H1 (cell line): Measurements from ENCODE around the gene CISTR. TPM values are rescaled to one million over a fixed set of nuclear protein-coding genes. Genes with fewer than 3 reads are reported as not detected.
"Not testable (repeated sequence)": the region's sequence is repeated elsewhere in the genome, so short reads cannot be mapped to it uniquely, and the experiment has no call there.

ENCODE experiments used
- CTCF ChIA-PET: fragments of 300-600 bp; sonication (Branson Sonifier 250); formaldehyde crosslinking; loops from one replicate; lab custom pipeline; 2021; ENCODE audit not compliant: partially characterized antibody; lab: Charles Lee
- POLR2A ChIA-PET: fragments of 300-600 bp; sonication (Branson Sonifier 250); formaldehyde crosslinking; loops from one replicate; lab custom pipeline; 2021; ENCODE audit warnings: inconsistent platforms; ENCODE audit not compliant: partially characterized antibody; lab: Charles Lee
- DNase-seq, 2 experiments: peaks; one replicate each; pipeline versions ENCODE4 v3.0.0 to v3.0.0-alpha.2; 2010 to 2022; ENCODE audit warnings: low spot score in 2 of 2, low read depth in 1 of 2, mixed read lengths in 1 of 2
- FAIRE-seq: peaks from 2 replicates; lab custom pipeline; 2011; peaks lifted over from hg19 to GRCh38; lab: Jason Lieb, UNC
- H2AFZ ChIP-seq: 2 replicates; pipeline ENCODE4 v1.8.1; 2012; ENCODE audit warnings: low read length, inconsistent platforms
- H2AK5ac ChIP-seq: 2 replicates; pipeline ENCODE4 v1.6.1; 2013; ENCODE audit warnings: low read depth, low read length
- H2BK120ac ChIP-seq: replicated peaks from 2 replicates; pipeline ENCODE3; 2013; ENCODE audit warnings: low read depth, low read length, inconsistent platforms
- H2BK12ac ChIP-seq: 2 replicates; pipeline ENCODE4 v1.6.1; 2013; ENCODE audit warnings: low read depth, low read length
- H2BK15ac ChIP-seq: 2 replicates; pipeline ENCODE4 v1.6.1; 2013; ENCODE audit warnings: low read length
- H2BK20ac ChIP-seq: 2 replicates; pipeline ENCODE4 v1.6.1; 2013; ENCODE audit warnings: low read length
- H2BK5ac ChIP-seq: 2 replicates; pipeline ENCODE4 v1.6.1; 2013; ENCODE audit warnings: low read depth, low read length
- H3K14ac ChIP-seq: 2 replicates; pipeline ENCODE4 v1.6.1; 2013; ENCODE audit warnings: inconsistent platforms; ENCODE audit not compliant: insufficient read length
- H3K18ac ChIP-seq: 2 replicates; pipeline ENCODE4 v1.6.1; 2013; ENCODE audit warnings: low read length; ENCODE audit errors: extremely low read depth
- H3K23ac ChIP-seq: 2 replicates; pipeline ENCODE4 v1.6.1; 2013; ENCODE audit warnings: inconsistent platforms; ENCODE audit not compliant: insufficient read length
- H3K23me2 ChIP-seq: 2 replicates; pipeline ENCODE4 v1.6.1; 2013; ENCODE audit warnings: low read depth, low read length
- H3K27ac ChIP-seq: 2 replicates; pipeline ENCODE4 v1.6.1; 2011; ENCODE audit warnings: low read depth, low read length, inconsistent platforms
- H3K27me3 ChIP-seq, 4 experiments: replicated peaks in 1 of 4; 1 replicate in 1 of 4; 2 replicates in 3 of 4; pipeline versions ENCODE4 v1.6.1 to v1.8.1; 2011 to 2013; ENCODE audit warnings: low read length in 3 of 4, mild to moderate bottlenecking in 3 of 4, inconsistent platforms in 2 of 4, mixed read lengths in 2 of 4, moderate library complexity in 1 of 4; ENCODE audit not compliant: control insufficient read depth in 3 of 4, insufficient read depth in 3 of 4; ENCODE audit errors: extremely low read depth in 1 of 4
- H3K36me3 ChIP-seq, 4 experiments: 2 replicates each; pipeline versions ENCODE4 v1.6.1 to v1.8.1; 2011 to 2013; ENCODE audit warnings: mild to moderate bottlenecking in 4 of 4, low read length in 3 of 4, moderate library complexity in 2 of 4, control low read depth in 1 of 4, inconsistent platforms in 1 of 4; ENCODE audit not compliant: insufficient read depth in 4 of 4, control insufficient read depth in 2 of 4
- H3K4ac ChIP-seq: replicated peaks from 2 replicates; pipeline ENCODE3; 2013; ENCODE audit warnings: low read length, low read depth, mixed read lengths, inconsistent platforms; ENCODE audit not compliant: insufficient read length
- H3K4me1 ChIP-seq, 4 experiments: replicated peaks in 1 of 4; 1 replicate in 1 of 4; 2 replicates in 3 of 4; pipeline versions ENCODE4 v1.6.1 to v1.8.1; 2011 to 2013; ENCODE audit warnings: low read length in 3 of 4, inconsistent platforms in 2 of 4, mixed read lengths in 1 of 4; ENCODE audit not compliant: insufficient read depth in 4 of 4, control insufficient read depth in 3 of 4
- H3K4me2 ChIP-seq, 2 experiments: 2 replicates each; pipeline versions ENCODE4 v1.6.1 to v1.8.1; 2011 to 2013; ENCODE audit warnings: low read depth in 2 of 2, low read length in 2 of 2, control low read depth in 1 of 2, inconsistent platforms in 1 of 2, mild to moderate bottlenecking in 1 of 2; ENCODE audit not compliant: insufficient read depth in 1 of 2
- H3K4me3 ChIP-seq, 4 experiments: fragments of 200-600, 300-600 bp in 1 of 4; sonication (generic), shearing (Covaris generic), sonication (Bioruptor Twin) in 1 of 4; 2 replicates each; pipeline versions ENCODE4 v1.5.1 to v1.8.1; 2011 to 2016; ENCODE audit warnings: low read length in 4 of 4, low read depth in 3 of 4, control low read depth in 2 of 4, inconsistent platforms in 2 of 4, mild to moderate bottlenecking in 2 of 4, mixed read lengths in 1 of 4, moderate library complexity in 1 of 4; ENCODE audit not compliant: insufficient read depth in 2 of 4; ENCODE audit errors: extremely low read depth in 1 of 4
- H3K56ac ChIP-seq: replicated peaks from 2 replicates; pipeline ENCODE3; 2013; ENCODE audit warnings: low read depth, mild to moderate bottlenecking, mixed read lengths, low read length, inconsistent platforms; ENCODE audit not compliant: insufficient read length
- H3K79me1 ChIP-seq: 2 replicates; pipeline ENCODE4 v1.6.1; 2013; ENCODE audit warnings: low read depth, low read length, control low read depth
- H3K79me2 ChIP-seq, 2 experiments: 2 replicates each; pipeline versions ENCODE4 v1.6.1 to v1.8.1; 2012 to 2013; ENCODE audit warnings: low read length in 2 of 2, mild to moderate bottlenecking in 2 of 2, inconsistent platforms in 1 of 2; ENCODE audit not compliant: insufficient read depth in 2 of 2, control insufficient read depth in 1 of 2
- H3K9ac ChIP-seq, 4 experiments: replicated peaks in 1 of 4; 1 replicate in 1 of 4; 2 replicates in 3 of 4; pipeline versions ENCODE4 v1.6.1 to v1.8.1; 2011 to 2013; ENCODE audit warnings: low read depth in 3 of 4, low read length in 3 of 4, control low read depth in 2 of 4, mild to moderate bottlenecking in 2 of 4, moderate library complexity in 2 of 4, inconsistent platforms in 1 of 4; ENCODE audit errors: extremely low read depth in 1 of 4
- H3K9me3 ChIP-seq, 2 experiments: 2 replicates each; pipeline versions ENCODE4 v1.6.1 to v1.8.1; 2012 to 2013; ENCODE audit warnings: mild to moderate bottlenecking in 2 of 2, moderate library complexity in 2 of 2, control low read depth in 1 of 2, inconsistent platforms in 1 of 2, low read depth in 1 of 2, low read length in 1 of 2, mixed read lengths in 1 of 2; ENCODE audit not compliant: insufficient read depth in 2 of 2
- H4K20me1 ChIP-seq, 2 experiments: replicated peaks in 1 of 2; 2 replicates each; pipeline versions ENCODE3 to v1.8.1; 2011 to 2013; ENCODE audit warnings: inconsistent platforms in 2 of 2, low read length in 2 of 2, mild to moderate bottlenecking in 1 of 2; ENCODE audit not compliant: insufficient read depth in 2 of 2, control insufficient read depth in 1 of 2
- H4K5ac ChIP-seq: 2 replicates; pipeline ENCODE4 v1.6.1; 2013; ENCODE audit warnings: low read length, low read depth, mixed read lengths, inconsistent platforms; ENCODE audit not compliant: insufficient read length
- H4K8ac ChIP-seq: 2 replicates; pipeline ENCODE4 v1.8.0; 2013; ENCODE audit warnings: mild to moderate bottlenecking, moderate library complexity, low read length, inconsistent platforms; ENCODE audit not compliant: insufficient read depth; ENCODE audit errors: extremely low read depth
- H4K91ac ChIP-seq: replicated peaks from 2 replicates; pipeline ENCODE3; 2013; ENCODE audit warnings: low read length, mixed read lengths, inconsistent platforms; ENCODE audit not compliant: insufficient read length
- CBX8 ChIP-seq: fragments of 300-800, 300-1000 bp; sonication (generic); IDR thresholded peaks from 2 replicates; pipeline ENCODE4 v1.7.1; 2016; ENCODE audit warnings: low read depth, low read length, borderline replicate concordance
- JUN ChIP-seq: IDR thresholded peaks from 2 replicates; pipeline ENCODE4 v1.6.1; 2011; ENCODE audit warnings: low read depth, mild to moderate bottlenecking, improper control_type of control experiment, low read length
- POLR2A ChIP-seq, 2 experiments: IDR thresholded peaks; 1 replicate in 1 of 2; 2 replicates in 1 of 2; pipeline ENCODE4 v1.6.1; 2011; ENCODE audit warnings: low read depth in 2 of 2, low read length in 2 of 2, mild to moderate bottlenecking in 2 of 2; ENCODE audit errors: control extremely low read depth in 1 of 2
- SIN3A ChIP-seq, 2 experiments: IDR thresholded peaks in 1 of 2; conservative IDR thresholded peaks in 1 of 2; 2 replicates each; pipeline ENCODE4 v1.6.1; 2011 to 2012; ENCODE audit warnings: low read length in 2 of 2, improper control_type of control experiment in 1 of 2, low read depth in 1 of 2, mild to moderate bottlenecking in 1 of 2
- WGBS, 2 experiments: shearing (Covaris generic) in 1 of 2; methylation state at CpG; one replicate each; pipeline versions ENCODE4 v1.1.6 to v1.1.7; 2013 to 2015; ENCODE audit warnings: low lambda C conversion rate in 2 of 2, mixed read lengths in 2 of 2, inconsistent platforms in 1 of 2, low coverage in 1 of 2, missing lambda C conversion rate in 1 of 2; ENCODE audit not compliant: insufficient replicate concordance in 2 of 2, insufficient coverage in 1 of 2, insufficient read length in 1 of 2; ENCODE audit errors: extremely low coverage in 1 of 2, missing lambda C conversion rate in 1 of 2; 5-methylcytosine and 5-hydroxymethylcytosine counted together
- polyA plus RNA-seq, 7 experiments: library from polyadenylated mRNA; depleted of rRNA in 3 of 7; stranded (reverse) in 5 of 7; unstranded in 2 of 7; fragments of >200 nt in 5 of 7; fragments of 200-250 nt in 2 of 7; gene quantifications; 1 replicate in 5 of 7; 2 replicates in 1 of 7; 4 replicates in 1 of 7; pipeline versions ENCODE4 v1.2.1 to v1.2.3, GENCODE V29; 2011 to 2013; ENCODE audit warnings: missing spikeins in 2 of 7, mixed read lengths in 2 of 7
- total RNA-seq: library from RNA; stranded (reverse); fragmentation: NEBNext Ultra II Directional; extraction: Animal tissue kit (Norgen Biotek cat#: 25700); gene quantifications from 2 replicates; pipeline ENCODE4 v1.2.1, GENCODE V29; 2021

The CISTR gene
- total and polyA plus RNA-seq, 2 of the 8 experiments (the other 6 are each of a cell fraction or from before 2014, with no cell fraction given) = not detected

- TF ChIP-seq POLR2A (IDR thresholded peaks at IDR 0.05; ENCODE audit: control extremely low read depth in 1 of 2, low read depth in 2 of 2, low read length in 2 of 2) = no peak
- TF ChIP-seq SIN3A (conservative IDR thresholded peaks at IDR 0.05 in 1 of 2, IDR thresholded peaks at IDR 0.05 in 1 of 2; ENCODE audit: low read depth in 1 of 2, low read length in 2 of 2) = no peak
- TF ChIP-seq JUN = no peak
- no peak for TF ChIP-seq CBX8
- TF ChIP-seq, all 59 proteins: peak for 0
Measured at GRCh38 chr12:53780323-53780722, 28.5 kb upstream of the CISTR start (continued).

GRCh38 chr12:53779679-53780078, 27.9 kb upstream of the CISTR start:
- WGBS, 2 experiments = 92% methylated on average over 7 of the region's 7 CpGs; no CpG with 5 or more reads in 1 of the 2 experiments
- H4K20me1 ChIP-seq, H3K9ac ChIP-seq, H3K36me3 ChIP-seq, H3K18ac ChIP-seq, H2AK5ac ChIP-seq, H3K27me3 ChIP-seq, H3K79me1 ChIP-seq, H3K79me2 ChIP-seq, H3K4me3 ChIP-seq, FAIRE-seq, H4K8ac ChIP-seq, H3K23ac ChIP-seq, H3K4me2 ChIP-seq, H3K23me2 ChIP-seq, H4K5ac ChIP-seq, H2AFZ ChIP-seq, H2BK12ac ChIP-seq, H2BK120ac ChIP-seq, H4K91ac ChIP-seq, H3K4ac ChIP-seq, H2BK5ac ChIP-seq, H2BK15ac ChIP-seq, H3K4me1 ChIP-seq, POLR2A ChIA-PET, DNase-seq, H3K27ac ChIP-seq, H3K14ac ChIP-seq, H3K56ac ChIP-seq, H3K9me3 ChIP-seq, H2BK20ac ChIP-seq: not testable (repeated sequence)
- CTCF ChIA-PET = interaction anchor here (1.0 to 7.4 kb wide), 7 partner anchors 9 to 82 kb away, joined by 4 to 51 read pairs (median 5); no protein-coding TSS in a partner anchor
